Smooth muscle cell (in vitro differentiated cells): ENCODE results near the gene FGD6. TPM values are rescaled to one million over a fixed set of nuclear protein-coding genes. Genes with fewer than 3 reads are reported as not detected.

Source experiments
- DNase-seq: peaks from one replicate; lab custom pipeline; 2025; ENCODE audit not compliant: unreplicated experiment; lab: John Stamatoyannopoulos, UW
- H2AFZ ChIP-seq: fragments of 200-600 bp; sonication (generic); 2 replicates; pipeline ENCODE4 v1.6.0; 2016; ENCODE audit warnings: antibody characterized with exemption, low read depth, mild to moderate bottlenecking
- H3F3A ChIP-seq: fragments of 200-600 bp; sonication (generic); 2 replicates; pipeline ENCODE4 v1.6.0; 2017; ENCODE audit warnings: antibody characterized with exemption, low read depth
- H3K27ac ChIP-seq: fragments of 200-600 bp; sonication (generic); 2 replicates; pipeline ENCODE4 v1.5.1; 2016; ENCODE audit warnings: low read depth, mild to moderate bottlenecking
- H3K27me3 ChIP-seq: fragments of 200-600 bp; sonication (generic); 2 replicates; pipeline ENCODE4 v1.6.1; 2016; ENCODE audit warnings: low read depth, mild to moderate bottlenecking
- H3K36me3 ChIP-seq: fragments of 200-600 bp; sonication (generic); 2 replicates; pipeline ENCODE4 v1.5.1; 2016; ENCODE audit warnings: low read depth
- H3K4me1 ChIP-seq: fragments of 200-600 bp; sonication (generic); 2 replicates; pipeline ENCODE4 v1.5.1; 2016; ENCODE audit warnings: low read depth
- H3K4me2 ChIP-seq: fragments of 200-600 bp; sonication (generic); 2 replicates; pipeline ENCODE4 v1.6.0; 2016; ENCODE audit warnings: mild to moderate bottlenecking
- H3K4me3 ChIP-seq: fragments of 200-600 bp; sonication (generic); 2 replicates; pipeline ENCODE4 v1.5.1; 2016; ENCODE audit warnings: mild to moderate bottlenecking
- H3K79me2 ChIP-seq: fragments of 200-600 bp; sonication (generic); 2 replicates; pipeline ENCODE4 v1.6.0; 2016; ENCODE audit warnings: low read depth, mild to moderate bottlenecking
- H3K9ac ChIP-seq: fragments of 200-600 bp; sonication (generic); 2 replicates; pipeline ENCODE4 v1.6.0; 2016; ENCODE audit warnings: low read depth
- H3K9me3 ChIP-seq: fragments of 200-600 bp; sonication (generic); replicated peaks from 2 replicates; pipeline ENCODE4 v1.5.1; 2016; ENCODE audit warnings: low read depth
- H4K20me1 ChIP-seq: fragments of 200-600 bp; sonication (generic); 2 replicates; pipeline ENCODE4 v1.6.0; 2016; ENCODE audit warnings: low read depth
- CTCF ChIP-seq: fragments of 200-600 bp; sonication (generic); IDR thresholded peaks from 2 replicates; pipeline ENCODE4 v1.5.1; 2017; ENCODE audit warnings: borderline replicate concordance, mild to moderate bottlenecking, antibody characterized with exemption; ENCODE audit not compliant: insufficient read depth, poor library complexity, severe bottlenecking
- WGBS: methylation state at CpG from one replicate; pipeline ENCODE4 v1.1.7; 2016; ENCODE audit warnings: low lambda C conversion rate; 5-methylcytosine and 5-hydroxymethylcytosine counted together
- polyA plus RNA-seq: library from polyadenylated mRNA; unstranded; fragments of >200 nt; fragmentation: Nextera tagmentation; extraction: Ambion mirVana; gene quantifications from 2 replicates; pipeline ENCODE4 v1.2.1, GENCODE V29; 2016
- total RNA-seq: library from RNA; depleted of rRNA; stranded (reverse); fragments of >200 nt; gene quantifications from 2 replicates; pipeline ENCODE4 v1.2.3, GENCODE V29; 2014

FGD6 gene
- total and polyA plus RNA-seq, 2 experiments from 2014 or later = 2.5 to 7.7 TPM

GRCh38 chr12:95192271-95192670 is 25.0 kb downstream of the FGD6 start:
- no peaks in the 10 kb centered on the region for H4K20me1 ChIP-seq
- peaks cover 38% of the 10 kb centered on the region for H3K79me2 ChIP-seq
- H3K9me3 ChIP-seq = no peaks in the 10 kb centered on the region
- no peak overlapping the region for H2AFZ ChIP-seq
- peaks cover 6% of the 10 kb centered on the region for H3F3A ChIP-seq
- no peaks in the 10 kb centered on the region for H3K27me3 ChIP-seq
- no peak overlapping the region for H3K9ac ChIP-seq
- no peak for DNase-seq
- H3K4me2 ChIP-seq = no peak overlapping the region
- H3K36me3 ChIP-seq = no peaks in the 10 kb centered on the region
- H3K4me1 ChIP-seq = peaks cover 6% of the 10 kb centered on the region
- no peak overlapping the region for H3K27ac ChIP-seq
- no peak overlapping the region for H3K4me3 ChIP-seq
- TF ChIP-seq CTCF = no peak

DNA sequence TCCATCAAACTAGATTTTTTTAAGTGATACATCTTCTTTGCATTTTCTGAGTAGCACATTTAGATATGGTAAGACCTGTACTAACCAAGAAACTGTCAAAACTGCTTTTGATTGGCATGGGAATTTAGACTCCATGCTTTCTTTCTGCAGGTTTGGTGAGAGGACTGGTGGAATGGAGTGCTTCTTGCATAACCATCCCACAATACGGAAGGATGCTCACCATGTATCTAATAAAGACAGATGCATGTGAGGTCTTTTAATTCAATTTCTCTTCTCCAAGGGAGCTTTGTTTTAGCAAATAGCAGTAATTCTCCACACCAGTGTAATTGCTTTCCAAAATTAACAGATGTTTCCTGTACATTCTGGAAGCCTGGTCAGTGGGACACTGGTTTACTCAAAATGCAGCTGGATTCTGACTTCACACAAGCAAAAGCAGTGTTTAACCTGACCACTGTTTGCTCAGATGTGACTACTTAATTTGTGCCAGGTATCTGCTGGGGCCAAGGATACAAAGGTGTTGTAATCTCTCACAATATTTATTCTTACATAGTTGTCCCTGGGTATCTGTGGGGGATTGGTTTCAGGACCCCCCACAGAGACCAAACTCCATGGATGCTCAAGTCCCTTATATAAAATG is 26.1 kb downstream of the FGD6 start:
- WGBS = 90% methylated on average over 1 of the region's 1 CpG
- Histone ChIP-seq H3K79me2 (peaks cover 29% of the 10 kb centered on the region), H3F3A (peaks cover 6% of the 10 kb centered on the region), H3K9ac (no peak overlapping the region), H3K9me3 (no peaks in the 10 kb centered on the region), H3K4me3 (no peak overlapping the region), H3K4me2 (no peak overlapping the region), H4K20me1 (no peaks in the 10 kb centered on the region), H3K27me3 (no peaks in the 10 kb centered on the region), H3K4me1 (peaks cover 6% of the 10 kb centered on the region), H2AFZ (no peak overlapping the region), H3K27ac (no peak overlapping the region), H3K36me3 (no peaks in the 10 kb centered on the region)
- TF ChIP-seq CTCF = no peak
- DNase-seq = no peak

DNA sequence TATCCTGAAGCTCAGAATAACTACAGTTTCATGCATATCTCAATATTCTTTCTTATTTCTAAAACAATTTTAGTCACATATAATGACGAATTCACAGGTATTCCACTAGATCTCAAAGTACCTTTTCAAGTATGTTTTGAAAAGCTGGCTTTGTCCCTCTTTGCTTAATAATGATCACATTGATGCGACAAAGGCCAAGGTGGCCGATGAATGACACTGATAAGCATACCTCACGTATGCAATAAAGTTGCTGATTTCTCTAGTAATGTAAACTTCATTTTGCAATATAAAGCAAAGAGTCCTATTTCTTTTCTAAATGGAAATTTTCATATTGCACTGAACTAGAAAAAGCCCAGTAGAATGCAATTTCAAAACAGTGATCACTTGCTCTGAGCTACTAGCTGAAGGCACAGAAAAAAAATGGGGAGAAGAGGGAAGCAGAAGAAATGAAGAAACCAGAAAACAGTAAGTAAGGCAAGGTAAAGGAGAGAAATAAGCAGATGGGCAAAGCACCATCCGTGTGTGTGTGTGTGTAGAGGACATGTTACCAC is 29.3 kb downstream of the FGD6 start:
- Histone ChIP-seq H3F3A (peaks cover 6% of the 10 kb centered on the region), H3K9me3 (no peaks in the 10 kb centered on the region), H3K79me2 (peaks cover 14% of the 10 kb centered on the region), H2AFZ (no peak overlapping the region), H3K27me3 (no peaks in the 10 kb centered on the region), H3K9ac (no peak overlapping the region), H3K4me2 (no peak overlapping the region), H3K27ac (peak overlapping the region; percentile 49), H3K4me1 (peaks cover 6% of the 10 kb centered on the region), H4K20me1 (no peaks in the 10 kb centered on the region), H3K36me3 (no peaks in the 10 kb centered on the region), H3K4me3 (no peak overlapping the region)
- no peak for DNase-seq
- TF ChIP-seq CTCF = no peak
- 89% methylated on average over 5 of the region's 5 CpGs for WGBS

GRCh38 chr12:95185854-95186253 is 31.4 kb downstream of the FGD6 start:
- H3K4me2 ChIP-seq = no peak overlapping the region
- H3K36me3 ChIP-seq = no peaks in the 10 kb centered on the region
- H3K4me3 ChIP-seq = no peak overlapping the region
- no peak for DNase-seq
- no peak overlapping the region for H3K9ac ChIP-seq
- H2AFZ ChIP-seq = no peak overlapping the region
- H4K20me1 ChIP-seq = no peaks in the 10 kb centered on the region
- H3F3A ChIP-seq = peaks cover 6% of the 10 kb centered on the region
- no peaks in the 10 kb centered on the region for H3K27me3 ChIP-seq
- H3K9me3 ChIP-seq = no peaks in the 10 kb centered on the region
- H3K27ac ChIP-seq = no peak overlapping the region
- peaks cover 11% of the 10 kb centered on the region for H3K79me2 ChIP-seq
- TF ChIP-seq CTCF = no peak
- peaks cover 6% of the 10 kb centered on the region for H3K4me1 ChIP-seq
